Measurements from ENCODE around the gene KLHL17. TPM values are rescaled to one million over a fixed set of nuclear protein-coding genes. Genes with fewer than 3 reads are reported as not detected.

Gene KLHL17
- total and polyA plus RNA-seq, 3 donors from 2014 or later = 16.0 to 36.4 (median 34.9) TPM

- no peak for DNase-seq
- no peaks in the 10 kb centered on the region for H3K27me3 ChIP-seq
Measured at GRCh38 chr1:929712-930632, 30.4 kb upstream of the KLHL17 start.

GRCh38 chr1:930633-931138, 29.7 kb upstream of the KLHL17 start:
- H3K27ac ChIP-seq = no peak overlapping the region
- TF ChIP-seq POLR2A (IDR thresholded peaks at IDR 0.05) = no peak
- TF ChIP-seq, protein P1, sequence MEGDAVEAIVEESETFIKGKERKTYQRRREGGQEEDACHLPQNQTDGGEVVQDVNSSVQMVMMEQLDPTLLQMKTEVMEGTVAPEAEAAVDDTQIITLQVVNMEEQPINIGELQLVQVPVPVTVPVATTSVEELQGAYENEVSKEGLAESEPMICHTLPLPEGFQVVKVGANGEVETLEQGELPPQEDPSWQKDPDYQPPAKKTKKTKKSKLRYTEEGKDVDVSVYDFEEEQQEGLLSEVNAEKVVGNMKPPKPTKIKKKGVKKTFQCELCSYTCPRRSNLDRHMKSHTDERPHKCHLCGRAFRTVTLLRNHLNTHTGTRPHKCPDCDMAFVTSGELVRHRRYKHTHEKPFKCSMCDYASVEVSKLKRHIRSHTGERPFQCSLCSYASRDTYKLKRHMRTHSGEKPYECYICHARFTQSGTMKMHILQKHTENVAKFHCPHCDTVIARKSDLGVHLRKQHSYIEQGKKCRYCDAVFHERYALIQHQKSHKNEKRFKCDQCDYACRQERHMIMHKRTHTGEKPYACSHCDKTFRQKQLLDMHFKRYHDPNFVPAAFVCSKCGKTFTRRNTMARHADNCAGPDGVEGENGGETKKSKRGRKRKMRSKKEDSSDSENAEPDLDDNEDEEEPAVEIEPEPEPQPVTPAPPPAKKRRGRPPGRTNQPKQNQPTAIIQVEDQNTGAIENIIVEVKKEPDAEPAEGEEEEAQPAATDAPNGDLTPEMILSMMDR (IDR thresholded peaks at IDR 0.05) = no peak
- H3K9me3 ChIP-seq = no peaks in the 10 kb centered on the region
- peaks cover 9% of the 10 kb centered on the region for H3K4me1 ChIP-seq
- H3K27me3 ChIP-seq = no peaks in the 10 kb centered on the region
- no peak overlapping the region for H3K4me3 ChIP-seq
- DNase-seq = no peak
- 77 to 79% methylated on average over 6 to 18 of the region's 18 CpGs for WGBS, 2 donors
- no peaks in the 10 kb centered on the region for H3K36me3 ChIP-seq (ENCODE audit: low read depth, missing control alignments)
- intact Hi-C loops (cut with DNase I; ENCODE audit: low total_unique reads) = no loop called here

More at GRCh38 chr1:929712-930632, 30.4 kb upstream of the KLHL17 start:
- intact Hi-C loops (cut with DNase I; ENCODE audit: low total_unique reads) = no loop called here
- H3K36me3 ChIP-seq (ENCODE audit: low read depth, missing control alignments) = no peaks in the 10 kb centered on the region
- 88 to 91% methylated on average over 31 to 40 of the region's 40 CpGs for WGBS, 2 donors
- no peak overlapping the region for H3K27ac ChIP-seq
- no peak overlapping the region for H3K4me3 ChIP-seq
- TF ChIP-seq, protein P1 (IDR thresholded peaks at IDR 0.05) = no peak
- TF ChIP-seq POLR2A (IDR thresholded peaks at IDR 0.05) = no peak
- no peaks in the 10 kb centered on the region for H3K9me3 ChIP-seq
- H3K4me1 ChIP-seq = peaks cover 5% of the 10 kb centered on the region

- H3K36me3 ChIP-seq (ENCODE audit: low read depth, missing control alignments) = no peaks in the 10 kb centered on the region
- no peak overlapping the region for H3K4me3 ChIP-seq
- no peaks in the 10 kb centered on the region for H3K27me3 ChIP-seq
- intact Hi-C loops (cut with DNase I; ENCODE audit: low total_unique reads) = no loop called here
- no peak for DNase-seq
- H3K4me1 ChIP-seq = peaks cover 12% of the 10 kb centered on the region
- no peak overlapping the region for H3K27ac ChIP-seq
- no peak for TF ChIP-seq POLR2A (IDR thresholded peaks at IDR 0.05)
- TF ChIP-seq, protein P1 (IDR thresholded peaks at IDR 0.05) = no peak
- no peaks in the 10 kb centered on the region for H3K9me3 ChIP-seq
- WGBS, 2 donors = 58 to 62% methylated on average over 15 of the region's 15 CpGs
Measured at GRCh38 chr1:931380-932172, 28.8 kb upstream of the KLHL17 start.

DNA sequence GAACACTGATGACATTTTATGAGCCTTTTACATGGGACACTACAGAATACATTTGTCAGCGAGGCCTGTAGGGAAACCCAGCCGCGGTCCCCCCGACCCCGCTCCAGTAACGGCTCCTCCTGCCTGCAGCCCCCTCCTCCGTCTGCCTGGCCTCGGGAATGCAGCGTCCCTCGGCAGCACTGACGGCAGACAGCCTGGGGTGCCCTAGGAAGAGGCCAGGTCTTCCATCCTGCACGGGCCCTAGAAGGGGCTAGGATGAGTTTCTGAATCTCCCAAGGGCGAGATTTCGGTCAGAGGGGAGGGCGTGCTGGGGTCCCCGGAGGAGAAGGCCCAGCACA, 28.2 kb upstream of the KLHL17 start:
- no peaks in the 10 kb centered on the region for H3K27me3 ChIP-seq
- WGBS, 2 donors = 78 to 82% methylated on average over 16 of the region's 16 CpGs
- no peak overlapping the region for H3K27ac ChIP-seq
- no peaks in the 10 kb centered on the region for H3K36me3 ChIP-seq (ENCODE audit: low read depth, missing control alignments)
- DNase-seq = no peak
- H3K4me3 ChIP-seq = no peak overlapping the region
- no peaks in the 10 kb centered on the region for H3K9me3 ChIP-seq
- intact Hi-C loops (cut with DNase I; ENCODE audit: low total_unique reads) = no loop called here
- no peak for TF ChIP-seq POLR2A (IDR thresholded peaks at IDR 0.05)
- TF ChIP-seq, protein P1 (IDR thresholded peaks at IDR 0.05) = no peak
- peaks cover 12% of the 10 kb centered on the region for H3K4me1 ChIP-seq
